ENCODE data around the gene NARS2.
A peak's percentile ranks its signal among the peaks of the same experiment; 100 is the strongest.
"Not testable (repeated sequence)": the region's sequence is repeated elsewhere in the genome, so short reads cannot be mapped to it uniquely, and the experiment has no call there.

The NARS2 gene, protein sequence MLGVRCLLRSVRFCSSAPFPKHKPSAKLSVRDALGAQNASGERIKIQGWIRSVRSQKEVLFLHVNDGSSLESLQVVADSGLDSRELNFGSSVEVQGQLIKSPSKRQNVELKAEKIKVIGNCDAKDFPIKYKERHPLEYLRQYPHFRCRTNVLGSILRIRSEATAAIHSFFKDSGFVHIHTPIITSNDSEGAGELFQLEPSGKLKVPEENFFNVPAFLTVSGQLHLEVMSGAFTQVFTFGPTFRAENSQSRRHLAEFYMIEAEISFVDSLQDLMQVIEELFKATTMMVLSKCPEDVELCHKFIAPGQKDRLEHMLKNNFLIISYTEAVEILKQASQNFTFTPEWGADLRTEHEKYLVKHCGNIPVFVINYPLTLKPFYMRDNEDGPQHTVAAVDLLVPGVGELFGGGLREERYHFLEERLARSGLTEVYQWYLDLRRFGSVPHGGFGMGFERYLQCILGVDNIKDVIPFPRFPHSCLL

GRCh38 chr11:78574386-78575381 is at the start of gene NARS2:
TSS of gene NARS2 (minus strand) at chr11:78574864. CDS start at chr11:78574488, 376 bp downstream.
- peak; percentile 94 for DNase-seq (ENCODE audit: low read depth)

GRCh38 chr11:78622666-78623065 is 48.0 kb upstream of the NARS2 start:
- no peak for DNase-seq (ENCODE audit: low read depth)

GRCh38 chr11:78620159-78620558 is 45.5 kb upstream of the NARS2 start:
- DNase-seq (ENCODE audit: low read depth) = no peak

- DNase-seq (ENCODE audit: low read depth) = no peak
Measured at GRCh38 chr11:78615724-78616123, 41.1 kb upstream of the NARS2 start.

DNA sequence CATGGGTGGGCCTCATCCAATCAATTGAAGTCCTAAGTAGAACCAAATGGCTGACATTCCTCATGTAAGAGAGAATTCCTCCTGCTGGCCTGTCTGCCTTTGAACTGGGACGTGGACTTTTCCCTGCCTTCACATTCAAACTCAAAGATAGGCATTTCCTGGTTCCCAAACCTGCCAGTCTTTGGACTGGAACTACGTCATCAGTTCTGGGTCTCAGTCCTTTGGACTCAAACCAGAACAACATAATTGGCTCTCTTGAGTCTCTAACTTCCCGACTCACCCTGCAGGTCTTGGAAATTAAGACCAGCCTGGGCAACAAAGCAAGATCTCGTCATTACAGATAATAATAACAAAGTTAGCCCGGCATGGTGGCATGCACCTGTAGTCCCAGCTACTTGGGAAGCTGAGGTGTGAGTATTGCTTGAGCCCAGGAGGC is 38.7 kb upstream of the NARS2 start:
- no peak for DNase-seq (ENCODE audit: low read depth)

GRCh38 chr11:78612721-78613377 is 38.2 kb upstream of the NARS2 start:
- DNase-seq (ENCODE audit: low read depth) = no peak

- not testable (repeated sequence) for DNase-seq (ENCODE audit: low read depth)
Measured at GRCh38 chr11:78609321-78609720, 34.7 kb upstream of the NARS2 start.

DNA sequence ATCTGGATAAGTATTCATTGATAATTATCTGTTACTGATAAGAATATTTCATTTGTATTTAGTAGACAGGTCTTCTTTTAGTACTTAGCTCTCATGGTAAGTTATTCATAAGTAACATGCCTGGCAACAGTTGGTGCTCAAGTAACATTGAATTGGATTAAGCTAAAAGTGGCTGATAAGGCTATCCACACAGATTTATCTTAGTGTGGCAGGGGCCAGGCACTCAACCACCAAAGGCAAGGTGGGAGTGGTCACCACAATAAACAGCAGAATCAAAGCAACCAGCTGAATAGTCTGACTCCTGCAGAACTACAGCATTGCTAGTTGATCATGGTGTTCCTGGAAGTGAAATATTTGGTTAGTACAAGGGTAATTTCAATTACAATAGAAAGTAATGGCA is 33.0 kb upstream of the NARS2 start:
- DNase-seq (ENCODE audit: low read depth) = no peak

- DNase-seq (ENCODE audit: low read depth) = no peak
Measured at GRCh38 chr11:78606667-78607066, 32.0 kb upstream of the NARS2 start.

DNA sequence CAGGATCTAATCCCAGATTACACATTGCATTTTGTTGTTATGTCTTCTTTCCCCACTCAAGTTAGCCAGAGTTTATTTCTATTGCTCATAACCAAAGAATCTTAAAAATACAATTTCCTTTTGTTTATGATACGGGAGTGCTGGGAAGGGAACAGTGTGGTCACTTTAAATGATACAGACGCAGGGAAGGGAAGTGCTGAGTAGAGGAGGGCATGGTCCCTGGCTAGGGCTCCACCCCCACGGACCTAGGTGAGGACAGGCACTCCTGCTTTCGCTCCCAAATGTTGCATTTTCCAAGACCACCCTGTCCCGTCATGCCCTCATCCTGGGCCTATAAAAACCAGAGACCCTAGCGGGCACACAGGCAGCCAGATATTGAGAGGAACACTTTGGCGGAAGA is 30.6 kb upstream of the NARS2 start:
- no peak for DNase-seq (ENCODE audit: low read depth)

GRCh38 chr11:78603792-78604191 is 29.1 kb upstream of the NARS2 start:
- no peak for DNase-seq (ENCODE audit: low read depth)

GRCh38 chr11:78602771-78603170 is 28.1 kb upstream of the NARS2 start:
- DNase-seq (ENCODE audit: low read depth) = not testable (repeated sequence)

GRCh38 chr11:78601066-78601465 is 26.4 kb upstream of the NARS2 start:
- DNase-seq (ENCODE audit: low read depth) = not testable (repeated sequence)

GRCh38 chr11:78597579-78597978 is 22.9 kb upstream of the NARS2 start:
- not testable (repeated sequence) for DNase-seq (ENCODE audit: low read depth)

DNA sequence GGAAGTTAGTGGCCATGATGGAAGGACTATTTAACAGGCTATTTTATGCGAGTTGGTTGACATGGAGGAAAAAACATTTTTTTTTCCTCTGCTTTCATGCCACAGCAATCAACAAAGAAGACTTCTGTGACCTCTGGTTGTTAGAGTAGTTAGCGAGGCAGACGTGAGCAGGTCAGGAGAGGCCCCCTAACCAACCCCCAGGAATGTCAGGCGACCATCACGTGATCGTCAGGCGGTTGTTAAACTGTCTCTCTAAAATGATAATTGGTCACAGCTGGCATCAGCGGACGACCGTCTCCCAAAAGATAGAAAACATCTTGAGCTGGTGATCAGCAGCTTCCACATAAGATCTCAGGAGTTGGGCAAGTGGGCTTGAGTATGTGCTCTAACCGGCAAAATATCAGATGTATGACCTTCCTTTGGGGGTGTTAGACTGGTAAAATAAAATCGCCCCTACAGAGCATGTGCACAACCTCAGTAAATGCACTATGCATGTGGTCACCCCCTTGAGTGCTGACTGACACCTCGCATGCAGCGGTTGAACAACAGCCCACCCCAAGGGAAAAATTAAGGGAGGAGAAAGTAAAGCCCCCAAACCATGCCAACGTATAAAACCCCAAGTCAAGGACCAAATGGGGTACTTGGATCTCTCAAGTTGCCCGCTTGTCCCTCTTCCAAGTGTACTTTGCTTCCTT is 20.9 kb upstream of the NARS2 start:
- no peak for DNase-seq (ENCODE audit: low read depth)

DNA sequence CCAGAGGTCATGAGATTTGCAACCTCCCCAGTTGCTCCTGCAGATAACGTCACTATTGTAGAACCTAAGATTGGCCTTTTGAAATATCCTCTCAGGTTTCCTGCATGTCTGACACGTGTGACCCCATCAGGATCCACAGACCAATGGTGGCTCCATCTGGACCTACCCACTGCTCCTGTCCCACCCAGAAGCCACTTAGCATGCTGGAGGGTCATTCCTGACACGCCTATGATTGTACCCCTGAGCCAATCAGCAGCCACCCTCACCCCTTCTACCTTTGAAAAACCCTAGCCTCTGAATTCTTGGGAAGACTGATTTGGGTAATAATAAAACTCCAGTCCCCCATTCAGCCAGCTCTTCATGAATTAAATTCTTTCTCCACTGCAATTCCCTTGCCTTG is 20.1 kb upstream of the NARS2 start:
- DNase-seq (ENCODE audit: low read depth) = no peak

- no peak for DNase-seq (ENCODE audit: low read depth)
Measured at GRCh38 chr11:78588517-78588916, 13.9 kb upstream of the NARS2 start.

DNA sequence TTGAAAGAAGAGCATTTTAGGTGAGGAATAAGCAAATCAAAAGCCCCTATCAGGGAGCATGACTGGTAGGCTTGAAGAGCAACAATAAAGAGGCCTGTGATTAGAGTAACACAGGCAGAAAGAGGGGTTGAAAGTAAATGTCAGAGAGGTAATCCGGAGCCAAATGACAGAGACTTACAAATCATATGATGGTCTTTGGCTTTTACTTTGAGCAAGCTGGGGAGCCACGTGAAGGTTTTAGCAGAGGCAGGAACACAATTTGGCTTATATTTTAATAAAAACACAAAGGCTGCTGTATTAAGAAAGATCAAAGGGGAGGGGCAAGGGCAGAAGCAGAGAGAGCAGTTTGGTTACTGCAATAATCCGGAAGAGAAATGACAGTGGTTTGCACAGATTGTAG is 12.8 kb upstream of the NARS2 start:
- DNase-seq (ENCODE audit: low read depth) = no peak

- DNase-seq (ENCODE audit: low read depth) = no peak
Measured at GRCh38 chr11:78586452-78587046, 11.9 kb upstream of the NARS2 start.

- DNase-seq (ENCODE audit: low read depth) = no peak
Measured at GRCh38 chr11:78583889-78584288, 9.2 kb upstream of the NARS2 start.

DNA sequence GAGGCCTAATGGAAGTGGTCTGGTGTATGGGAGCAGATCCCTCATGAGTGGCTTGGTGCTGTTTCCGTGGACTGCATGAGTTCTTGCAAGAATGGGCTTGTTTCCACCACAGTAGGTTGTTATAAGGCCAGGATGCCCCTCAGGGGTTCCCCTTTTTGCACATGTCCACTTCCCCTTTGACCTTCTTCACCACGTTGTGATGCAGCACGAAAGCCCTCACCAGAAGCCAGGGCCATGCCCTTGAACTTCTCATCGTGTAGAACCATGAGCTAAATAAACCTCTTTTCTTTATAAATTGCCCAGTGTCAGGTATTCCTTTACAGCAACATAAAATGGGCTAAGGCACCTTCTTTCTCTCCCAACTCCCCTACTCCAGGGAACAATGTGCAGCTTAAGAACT is 2.8 kb upstream of the NARS2 start:
- no peak for DNase-seq (ENCODE audit: low read depth)
